WERI-Rb-1 (cell line): ENCODE results near the gene TMEM164.

Source experiments
- DNase-seq: peaks from one replicate; pipeline ENCODE4 v3.0.0-alpha.2; 2020
- H3K27ac ChIP-seq: fragments of 250-450 bp; sonication (Bioruptor Pico); 2 replicates; pipeline ENCODE4 v1.5.1; 2020; ENCODE audit warnings: mild to moderate bottlenecking, moderate library complexity
- H3K27me3 ChIP-seq: fragments of 250-450 bp; sonication (Bioruptor Pico); 2 replicates; pipeline ENCODE4 v1.5.1; 2021; ENCODE audit warnings: mild to moderate bottlenecking, low read depth, moderate library complexity; ENCODE audit not compliant: insufficient read depth, severe bottlenecking
- H3K36me3 ChIP-seq: fragments of 250-450 bp; sonication (Bioruptor Pico); 2 replicates; pipeline ENCODE4 v1.5.1; 2020; ENCODE audit warnings: mild to moderate bottlenecking, moderate library complexity
- H3K4me3 ChIP-seq: 2 replicates; pipeline ENCODE4 v1.5.1; 2011; ENCODE audit warnings: low read depth, mild to moderate bottlenecking, control low read depth, low read length
- H3K9me3 ChIP-seq: fragments of 250-450 bp; sonication (Bioruptor Pico); 2 replicates; pipeline ENCODE4 v1.5.1; 2021; ENCODE audit warnings: mild to moderate bottlenecking, moderate library complexity; ENCODE audit not compliant: severe bottlenecking
- TF ChIP-seq, protein P1 (sequence below): IDR thresholded peaks from 2 replicates; pipeline ENCODE4 v1.5.1; 2011; ENCODE audit warnings: low read depth, mild to moderate bottlenecking, control low read depth, inconsistent platforms, low read length

The TMEM164 gene

DNA sequence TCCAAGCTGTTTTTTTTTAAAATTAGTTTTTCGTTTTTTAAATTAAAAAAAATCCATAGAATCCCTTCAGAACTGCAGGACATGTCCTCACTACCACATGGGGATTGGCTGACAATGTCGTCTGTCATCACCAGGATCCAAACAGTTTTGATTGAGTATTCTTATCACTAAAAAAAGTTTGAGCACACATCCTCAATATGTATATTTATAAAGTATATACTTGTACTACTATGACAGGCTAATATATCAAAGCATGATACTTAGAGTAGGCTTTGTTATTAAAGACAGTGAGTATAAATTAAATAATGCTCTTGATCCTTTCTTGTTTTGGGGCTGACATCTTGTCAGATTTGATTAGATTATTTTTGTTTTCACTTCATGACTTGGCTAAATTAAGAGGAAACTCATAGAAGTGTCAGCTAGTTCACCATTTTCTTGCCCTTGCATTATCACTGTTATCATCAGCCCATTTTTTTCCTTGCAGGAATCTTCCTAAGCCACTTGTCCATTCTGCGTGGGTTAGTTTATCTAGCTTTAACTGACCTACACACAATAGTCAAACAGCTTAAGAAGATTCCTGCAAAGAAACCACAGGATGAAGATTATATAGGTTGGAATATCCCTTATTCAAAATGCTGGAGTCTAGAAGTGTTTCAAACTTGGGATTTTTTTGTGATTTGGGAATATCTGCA lies 222.2 kb downstream of the TMEM164 start:
- Histone ChIP-seq H3K36me3 (no peaks in the 10 kb centered on the region), H3K9me3 (no peaks in the 10 kb centered on the region), H3K27me3 (no peaks in the 10 kb centered on the region), H3K27ac (no peak overlapping the region), H3K4me3 (no peak overlapping the region)
- no peak for DNase-seq
- TF ChIP-seq, protein P1, sequence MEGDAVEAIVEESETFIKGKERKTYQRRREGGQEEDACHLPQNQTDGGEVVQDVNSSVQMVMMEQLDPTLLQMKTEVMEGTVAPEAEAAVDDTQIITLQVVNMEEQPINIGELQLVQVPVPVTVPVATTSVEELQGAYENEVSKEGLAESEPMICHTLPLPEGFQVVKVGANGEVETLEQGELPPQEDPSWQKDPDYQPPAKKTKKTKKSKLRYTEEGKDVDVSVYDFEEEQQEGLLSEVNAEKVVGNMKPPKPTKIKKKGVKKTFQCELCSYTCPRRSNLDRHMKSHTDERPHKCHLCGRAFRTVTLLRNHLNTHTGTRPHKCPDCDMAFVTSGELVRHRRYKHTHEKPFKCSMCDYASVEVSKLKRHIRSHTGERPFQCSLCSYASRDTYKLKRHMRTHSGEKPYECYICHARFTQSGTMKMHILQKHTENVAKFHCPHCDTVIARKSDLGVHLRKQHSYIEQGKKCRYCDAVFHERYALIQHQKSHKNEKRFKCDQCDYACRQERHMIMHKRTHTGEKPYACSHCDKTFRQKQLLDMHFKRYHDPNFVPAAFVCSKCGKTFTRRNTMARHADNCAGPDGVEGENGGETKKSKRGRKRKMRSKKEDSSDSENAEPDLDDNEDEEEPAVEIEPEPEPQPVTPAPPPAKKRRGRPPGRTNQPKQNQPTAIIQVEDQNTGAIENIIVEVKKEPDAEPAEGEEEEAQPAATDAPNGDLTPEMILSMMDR = no peak

DNA sequence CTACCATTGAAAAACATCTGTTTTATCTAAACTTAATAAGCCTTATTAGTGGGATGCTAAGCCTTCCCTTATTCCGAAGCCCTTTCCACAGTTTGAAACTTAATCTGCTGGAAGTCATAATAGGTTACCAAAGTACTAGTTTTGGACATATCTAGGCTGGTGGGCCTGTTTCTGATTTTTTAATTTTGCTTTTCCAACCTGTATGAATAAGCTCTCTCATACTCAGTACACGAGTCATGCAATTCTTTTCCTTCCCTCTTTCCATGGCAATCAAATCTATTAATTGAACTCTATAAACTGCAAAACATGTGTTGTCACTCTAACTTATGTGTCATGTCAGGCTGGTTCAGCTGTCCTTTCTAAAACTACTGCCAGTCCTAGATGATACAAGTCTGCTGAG lies 224.0 kb downstream of the TMEM164 start:
- Histone ChIP-seq H3K9me3 (peaks cover 4% of the 10 kb centered on the region), H3K27me3 (no peaks in the 10 kb centered on the region), H3K36me3 (no peaks in the 10 kb centered on the region), H3K4me3 (no peak overlapping the region), H3K27ac (no peak overlapping the region)
- no peak for DNase-seq
- TF ChIP-seq, protein P1 = no peak
